HG02840 (cell line): Measurements from ENCODE around the gene SIRT7.

Source experiments
- ATAC-seq: cut with Tn5 transposase; IDR thresholded peaks from one replicate; pipeline ENCODE4 v1.9.1; 2021; ENCODE audit warnings: mild to moderate bottlenecking, moderate library complexity, moderate number of reproducible peaks; ENCODE audit not compliant: unreplicated experiment, low FRiP score

SIRT7 gene

DNA sequence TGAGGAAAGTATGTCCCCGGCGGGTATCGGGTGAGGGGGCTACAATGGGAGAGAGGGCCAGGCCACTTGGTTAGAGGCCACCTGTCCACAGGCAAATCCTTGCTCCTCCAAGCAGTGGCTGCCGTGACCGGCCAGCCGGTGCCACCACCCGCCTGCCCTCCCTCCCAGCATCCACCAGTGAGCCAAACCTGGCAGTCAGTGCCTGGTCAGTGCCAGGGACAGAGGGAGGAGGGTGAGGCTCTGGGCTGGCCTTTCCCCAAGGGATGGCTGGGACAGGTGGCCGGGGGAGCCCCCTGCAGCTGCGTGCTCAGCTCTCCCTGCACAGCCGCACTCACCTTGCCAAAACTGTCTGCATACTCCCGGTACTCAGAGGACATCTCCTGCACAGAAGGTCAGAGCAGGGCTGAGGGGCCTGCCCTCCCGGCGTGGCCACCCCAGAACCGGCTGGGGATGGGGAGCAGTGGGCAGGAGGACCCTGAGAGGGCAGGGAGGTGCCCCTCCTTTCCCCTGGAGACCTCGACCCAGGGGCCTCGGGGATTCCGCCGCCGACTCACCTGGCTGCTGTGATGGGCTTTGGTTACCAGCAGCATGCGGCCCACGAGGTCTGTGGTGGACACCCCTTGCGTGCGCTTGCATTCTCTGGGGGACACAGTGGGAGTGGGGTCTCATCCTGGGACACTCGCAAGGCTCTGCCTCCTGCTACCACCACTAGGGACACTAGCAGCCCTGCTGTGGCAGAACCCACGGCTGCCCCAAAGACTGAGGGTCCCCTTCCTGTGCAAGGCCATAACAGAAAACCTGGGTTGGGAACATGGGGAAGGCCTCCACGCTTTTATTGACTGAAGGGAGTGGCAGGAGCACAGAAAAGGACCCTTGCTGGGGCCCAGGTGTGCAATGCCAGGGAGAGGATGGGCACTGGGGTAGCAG, 10.5 kb downstream of the SIRT7 start:
- ATAC-seq: no peak

DNA sequence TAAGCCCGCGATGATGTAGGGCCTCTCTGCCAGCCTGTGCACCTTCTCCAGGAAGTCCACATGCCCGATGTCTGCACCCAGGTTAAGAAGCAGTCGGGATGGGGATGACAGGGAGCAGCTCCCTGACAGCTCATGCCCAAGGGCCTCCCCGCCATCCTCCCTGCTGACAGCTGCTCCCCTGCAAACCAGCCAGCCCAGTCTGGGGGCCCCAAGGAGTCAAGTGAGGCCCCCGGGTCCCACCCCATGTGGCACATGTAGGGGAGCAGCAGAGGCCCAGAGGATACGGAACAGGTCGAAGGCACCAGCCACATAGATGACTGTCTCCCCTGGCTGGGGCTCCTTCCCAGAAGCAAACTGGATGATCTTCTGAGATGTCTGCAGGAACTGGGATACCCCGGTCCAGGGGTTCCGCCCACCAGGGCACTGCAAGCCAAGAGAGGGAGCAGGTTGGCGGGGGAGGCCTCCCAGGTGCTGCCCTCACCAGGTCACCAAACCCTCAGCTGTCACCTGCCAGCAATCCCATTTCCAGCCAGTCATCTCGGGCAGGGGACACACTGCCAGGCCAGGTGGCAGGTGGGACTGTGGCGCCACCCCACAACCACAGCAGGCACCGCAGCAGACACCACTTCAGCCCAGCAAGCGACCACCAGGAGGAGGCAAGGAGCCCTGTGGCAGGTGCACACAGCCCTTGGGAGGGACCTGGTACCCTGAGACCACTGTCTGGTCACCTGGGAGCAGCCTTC, 11.3 kb downstream of the SIRT7 start:
- no peak for ATAC-seq

DNA sequence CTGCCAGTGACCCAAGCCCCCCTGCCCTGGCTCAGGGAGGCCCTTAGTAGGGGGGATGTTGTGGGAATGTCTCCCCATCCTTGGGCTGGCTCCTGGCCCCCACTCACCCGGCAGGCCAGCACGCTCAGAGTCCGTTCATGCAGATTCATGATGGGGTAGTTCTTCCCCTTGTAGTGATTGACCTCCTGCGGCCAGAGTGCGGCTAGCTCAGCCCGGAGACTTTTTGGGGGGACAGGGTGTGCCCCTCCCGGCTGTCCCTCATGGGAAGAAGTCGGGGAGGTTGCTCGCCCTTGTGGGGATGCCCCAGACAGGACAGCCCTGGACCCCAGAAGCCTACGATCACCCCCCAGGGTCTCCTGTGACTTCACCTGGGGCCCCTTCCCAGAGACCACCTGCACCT, 12.0 kb downstream of the SIRT7 start:
- ATAC-seq: no peak

DNA sequence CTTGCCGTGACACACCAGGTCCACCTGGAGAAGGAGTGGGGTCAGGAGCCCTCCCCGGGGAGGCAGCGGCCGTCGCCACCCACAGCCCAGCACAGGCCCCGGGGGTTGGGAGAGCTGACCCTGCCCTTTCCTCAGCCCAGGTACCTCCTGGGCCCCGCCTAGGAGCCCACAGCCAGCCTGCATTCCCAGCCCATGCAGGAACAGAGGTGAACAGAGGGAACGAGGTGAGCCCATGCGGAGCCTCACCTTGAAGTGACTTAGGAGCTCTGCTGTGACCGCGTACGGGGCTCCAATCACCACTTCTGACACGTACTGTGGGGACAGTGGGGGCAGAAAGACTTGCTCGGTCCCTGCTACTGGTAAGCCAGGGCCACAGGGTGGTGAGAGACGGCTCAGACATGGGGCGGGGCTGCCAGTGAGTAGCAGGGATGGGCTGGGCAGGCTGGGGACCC, 12.5 kb downstream of the SIRT7 start:
- ATAC-seq: no peak

DNA sequence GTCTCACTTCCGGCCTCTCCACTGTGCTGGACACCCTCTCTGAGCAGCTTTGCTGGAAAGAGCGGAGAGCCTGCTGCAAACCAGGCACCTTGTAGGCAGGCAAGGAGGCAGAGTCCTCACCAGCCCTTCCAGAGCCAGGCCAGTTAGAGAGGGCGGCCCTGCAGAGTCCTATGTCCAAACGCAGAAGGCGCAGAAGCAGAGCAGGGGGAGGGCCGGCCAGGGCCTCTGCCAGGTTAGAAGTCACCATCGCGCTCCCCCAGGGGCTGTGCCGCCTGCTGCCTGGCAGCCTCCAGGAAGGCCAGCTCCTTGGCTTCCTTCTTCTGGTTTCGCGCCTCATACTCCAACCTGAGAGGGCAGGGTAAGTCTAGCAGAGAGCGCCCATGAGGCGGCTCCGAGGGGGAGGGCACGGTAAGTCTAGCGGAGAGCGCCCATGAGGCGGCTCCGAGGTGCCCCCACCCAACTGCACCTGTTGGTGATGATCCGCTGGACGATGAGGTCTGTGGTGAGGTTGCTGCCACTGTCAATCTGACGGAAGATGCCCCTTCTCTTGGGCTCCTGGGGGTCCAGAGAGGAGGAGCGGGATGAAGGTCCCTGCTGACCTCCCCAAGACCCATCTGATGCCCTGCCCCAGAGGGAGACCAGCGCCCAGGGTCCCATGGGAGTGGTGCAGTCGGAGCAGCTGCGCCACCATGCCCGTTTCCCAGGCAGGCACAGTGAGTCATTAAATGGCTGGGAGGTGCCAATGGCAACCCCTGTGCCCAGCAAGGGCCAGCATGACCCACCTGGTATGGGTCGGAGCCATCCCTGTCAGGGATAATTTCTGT, 13.2 kb downstream of the SIRT7 start:
- ATAC-seq: no peak

DNA sequence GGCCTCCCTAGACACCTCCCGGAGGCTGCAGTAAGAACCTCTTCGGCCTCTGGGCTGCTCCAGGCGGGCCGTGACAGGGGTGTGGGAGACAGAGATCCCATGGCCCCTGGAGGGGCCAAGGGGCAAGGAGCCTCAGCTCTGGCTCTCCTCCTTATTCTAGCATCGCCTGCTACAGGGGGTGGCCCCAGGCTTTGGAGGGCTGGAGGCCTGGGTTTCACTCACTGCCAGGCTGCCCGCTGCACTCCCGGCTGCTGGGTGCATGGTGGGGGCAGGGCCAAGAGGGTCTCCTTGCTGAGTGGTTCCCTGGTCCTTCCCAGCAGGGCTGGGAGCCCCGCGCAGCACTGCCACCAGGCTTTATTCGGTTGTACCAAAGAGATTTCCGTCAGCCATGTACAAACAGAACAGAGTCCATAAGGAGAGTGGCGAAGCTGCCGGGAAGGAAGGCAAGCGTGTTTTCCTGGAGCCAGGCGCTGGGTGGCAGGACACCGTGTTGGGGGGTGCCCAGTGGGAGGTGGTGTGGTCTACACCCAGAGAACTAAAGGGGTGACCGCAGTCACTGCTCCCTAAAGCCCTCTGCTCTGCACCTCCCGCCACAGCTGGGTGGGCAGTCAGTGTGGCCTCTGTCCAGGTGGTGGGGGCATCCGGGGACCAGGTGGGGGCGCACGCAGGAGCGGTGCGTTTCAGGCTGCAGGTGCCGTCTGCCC, 13.9 kb downstream of the SIRT7 start:
- no peak for ATAC-seq

DNA sequence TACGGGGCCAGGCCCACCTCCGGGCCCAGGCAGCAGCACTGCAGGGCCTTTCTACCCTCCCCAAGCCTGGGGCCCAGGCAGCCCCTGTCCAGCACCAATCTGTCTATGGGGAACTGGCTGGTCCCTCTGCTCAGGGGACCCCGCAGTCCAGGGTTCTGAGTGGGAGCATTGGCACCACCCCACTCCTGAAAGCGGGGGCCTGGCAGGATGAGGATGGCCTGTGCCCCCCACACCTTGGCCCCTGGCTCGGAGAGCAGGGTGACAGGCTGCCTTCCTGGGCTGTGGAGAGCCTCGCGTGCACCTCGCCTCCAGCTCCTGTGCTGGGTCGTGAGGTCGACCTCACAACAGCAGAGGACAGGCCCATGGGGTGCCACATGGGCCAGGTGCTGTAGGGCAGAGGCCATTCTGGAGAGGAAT, 14.6 kb downstream of the SIRT7 start:
- ATAC-seq: no peak

DNA sequence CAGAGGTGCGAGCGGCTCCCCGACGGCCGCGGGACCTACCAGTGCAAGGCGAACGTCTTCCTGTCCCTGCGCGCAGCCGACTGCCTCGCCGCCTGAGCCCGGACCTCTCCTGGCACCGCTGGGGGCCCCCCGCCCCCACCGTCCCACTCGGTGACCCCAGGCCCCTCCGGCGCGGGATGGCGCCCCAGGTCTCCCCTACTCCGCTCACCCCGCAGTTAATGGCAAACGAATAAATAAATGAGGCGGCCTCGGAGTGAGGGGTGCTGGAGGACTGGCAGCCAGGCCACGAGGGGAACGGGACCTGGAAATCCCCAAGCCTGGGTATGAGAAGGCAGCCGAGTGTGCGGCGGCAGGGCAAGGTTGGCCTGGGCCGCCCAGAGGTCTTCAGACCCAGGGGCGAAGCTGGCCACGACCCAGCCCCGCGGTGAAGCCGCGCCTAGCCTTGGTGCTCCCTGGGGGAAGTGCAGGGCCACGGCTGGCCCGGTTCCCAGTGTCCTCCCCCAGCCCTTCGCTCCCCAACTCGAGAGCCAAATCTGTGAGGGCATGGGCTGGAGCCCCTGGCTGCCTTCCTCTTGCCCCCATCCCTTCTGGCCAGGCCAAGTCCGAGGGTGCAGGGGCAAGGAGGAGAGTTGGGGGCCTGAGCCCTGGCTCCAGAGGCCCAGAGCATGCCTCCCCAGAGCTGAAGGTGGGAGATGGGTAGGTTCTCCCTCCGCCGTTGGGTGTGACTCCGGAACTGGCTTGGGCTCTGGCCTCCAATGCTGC, 15.1 kb downstream of the SIRT7 start:
- ATAC-seq: no peak

DNA sequence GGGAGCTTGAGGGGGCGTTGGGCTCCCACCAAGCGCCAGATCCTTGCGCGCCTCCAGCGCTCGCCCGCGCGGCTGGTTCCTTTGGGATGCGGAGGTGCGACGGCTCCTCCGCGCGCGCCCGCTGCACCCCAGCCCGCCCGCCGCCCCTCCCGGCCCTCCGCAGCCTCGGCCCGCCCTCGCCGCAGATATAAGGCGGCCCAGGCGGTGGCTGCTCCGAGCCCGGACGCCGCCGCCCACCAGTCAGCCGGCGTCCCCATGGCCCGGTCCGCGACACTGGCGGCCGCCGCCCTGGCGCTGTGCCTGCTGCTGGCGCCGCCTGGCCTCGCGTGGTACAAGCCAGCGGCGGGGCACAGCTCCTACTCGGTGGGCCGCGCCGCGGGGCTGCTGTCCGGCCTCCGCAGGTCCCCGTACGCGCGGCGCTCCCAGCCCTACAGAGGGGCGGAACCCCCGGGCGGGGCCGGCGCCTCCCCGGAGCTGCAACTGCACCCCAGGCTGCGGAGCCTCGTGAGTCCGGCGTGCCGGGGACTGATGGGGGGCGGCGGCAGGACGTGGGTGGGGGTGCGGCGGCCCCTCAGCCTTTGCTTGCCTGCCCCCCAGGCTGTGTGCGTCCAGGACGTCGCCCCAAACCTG, 15.8 kb downstream of the SIRT7 start, which contains the start of gene NPB:
Gene NPB (plus strand): TSS at position 216 of the 630 bp plus-strand sequence. CDS start 40 bp downstream, at position 256.
- ATAC-seq: no peak

DNA sequence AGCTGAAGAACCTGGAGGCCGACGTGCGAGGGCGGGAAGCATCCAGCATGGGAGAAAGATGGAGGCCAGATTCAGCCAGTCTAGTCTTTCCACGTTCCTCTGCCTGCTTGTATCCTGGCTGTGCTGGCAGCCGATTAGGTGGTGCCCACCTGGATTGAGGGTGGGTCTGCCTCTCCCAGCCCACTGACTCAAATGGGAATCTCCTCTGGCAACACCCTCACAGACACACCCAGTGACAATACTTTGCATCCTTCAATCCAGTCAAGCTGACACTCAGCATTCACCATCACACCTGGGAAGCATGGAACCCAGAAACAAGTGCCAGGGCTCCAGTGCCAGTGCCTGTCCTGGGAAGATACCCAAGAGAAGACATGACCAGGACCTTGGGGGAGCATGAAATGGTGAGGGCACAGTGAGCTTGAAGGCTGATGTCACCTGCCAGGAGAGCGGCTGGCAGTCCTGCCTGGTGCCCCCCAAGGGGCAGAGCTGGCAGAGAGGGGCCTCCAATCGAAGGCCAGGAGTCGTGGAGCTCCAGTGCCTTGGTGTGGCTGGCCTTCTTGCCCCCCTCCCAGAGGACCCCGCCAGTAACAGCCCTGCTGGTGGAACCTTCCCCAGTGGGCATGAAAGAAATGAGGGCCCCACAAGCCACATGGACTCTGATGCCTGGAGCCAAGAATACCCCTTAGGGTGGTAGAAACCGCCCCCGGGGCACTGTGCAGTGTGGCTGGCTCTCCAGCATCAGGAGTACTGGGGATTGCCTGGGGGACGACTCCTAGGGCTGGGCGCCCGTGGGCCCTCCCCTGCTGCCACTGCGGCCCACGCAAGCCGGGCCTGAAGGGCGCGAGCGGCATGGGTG, 16.6 kb downstream of the SIRT7 start:
- ATAC-seq: no peak

DNA sequence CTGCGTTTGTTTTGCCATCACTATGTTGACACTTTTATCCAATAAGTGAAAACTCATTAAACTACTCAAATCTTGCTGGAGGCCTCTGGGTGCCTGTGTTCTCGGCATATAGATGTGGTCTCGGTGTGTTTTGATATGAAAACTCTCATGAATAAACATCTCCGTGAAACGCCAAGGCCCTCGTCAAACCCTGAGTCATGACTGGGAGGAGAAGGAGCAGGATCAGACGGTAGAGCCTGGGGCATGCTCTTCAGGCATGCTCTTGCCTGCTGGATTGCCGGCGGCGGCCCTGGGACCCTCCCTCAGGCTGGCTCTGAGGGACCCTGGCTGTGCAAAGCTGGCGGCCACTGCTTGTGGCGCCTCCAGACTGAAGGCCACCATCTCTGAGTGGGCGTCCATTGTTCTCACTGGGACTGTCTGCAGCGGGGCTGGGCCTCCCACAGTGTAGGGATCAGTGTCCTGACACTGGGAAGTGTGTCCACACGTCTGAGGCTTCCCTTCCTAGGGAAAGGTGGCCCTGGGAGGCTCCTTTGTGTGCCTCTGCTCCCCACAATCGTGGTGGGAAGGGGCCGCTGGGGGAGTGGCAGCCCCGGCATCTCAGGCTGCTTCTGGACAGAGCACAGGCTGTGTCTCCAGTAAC, 17.7 kb downstream of the SIRT7 start:
- no peak for ATAC-seq

DNA sequence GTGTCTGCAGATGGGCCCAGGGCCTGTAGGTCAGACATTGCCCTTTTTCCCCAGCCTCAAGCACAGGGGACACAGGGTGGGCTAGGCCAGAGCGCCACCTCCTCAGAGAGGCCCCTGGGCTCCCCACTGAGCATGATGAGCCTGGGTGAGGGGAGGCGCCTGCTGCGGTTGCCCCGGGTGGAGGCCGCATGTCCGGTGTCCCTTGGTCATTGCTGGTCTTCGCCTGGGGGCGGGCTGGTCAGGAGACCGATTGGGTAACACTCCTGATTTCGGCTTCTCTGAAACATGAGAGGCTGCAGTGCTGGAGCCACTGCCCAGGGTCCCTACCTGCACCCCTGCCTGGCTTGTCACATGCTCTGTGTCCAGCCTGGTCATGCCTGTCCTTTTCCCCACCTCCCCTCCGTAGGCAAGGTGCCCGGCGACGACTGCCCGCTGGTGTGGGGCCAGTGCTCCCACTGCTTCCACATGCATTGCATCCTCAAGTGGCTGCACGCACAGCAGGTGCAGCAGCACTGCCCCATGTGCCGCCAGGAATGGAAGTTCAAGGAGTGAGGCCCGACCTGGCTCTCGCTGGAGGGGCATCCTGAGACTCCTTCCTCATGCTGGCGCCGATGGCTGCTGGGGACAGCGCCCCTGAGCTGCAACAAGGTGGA, 18.3 kb downstream of the SIRT7 start:
- ATAC-seq: no peak

DNA sequence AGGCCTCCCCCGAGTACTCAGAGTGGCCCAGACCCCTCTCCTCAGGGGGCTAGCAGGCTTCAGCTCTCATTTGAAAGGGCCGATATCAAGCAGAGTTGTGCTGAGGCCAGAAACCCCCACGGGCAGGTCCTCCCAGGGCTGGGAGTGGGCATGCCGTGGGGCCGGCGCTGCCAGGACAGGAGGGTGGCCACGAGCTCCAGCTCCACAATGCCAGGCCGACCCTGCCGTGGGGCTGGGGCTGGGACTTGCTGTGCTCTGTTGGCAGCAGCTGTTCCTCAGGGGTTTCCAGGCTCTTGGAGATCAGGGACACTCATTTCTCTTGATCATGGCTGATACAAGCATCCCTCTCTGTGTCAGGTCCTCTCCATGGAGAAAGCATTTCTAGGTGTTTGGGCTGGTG, 19.1 kb downstream of the SIRT7 start:
- ATAC-seq: no peak

DNA sequence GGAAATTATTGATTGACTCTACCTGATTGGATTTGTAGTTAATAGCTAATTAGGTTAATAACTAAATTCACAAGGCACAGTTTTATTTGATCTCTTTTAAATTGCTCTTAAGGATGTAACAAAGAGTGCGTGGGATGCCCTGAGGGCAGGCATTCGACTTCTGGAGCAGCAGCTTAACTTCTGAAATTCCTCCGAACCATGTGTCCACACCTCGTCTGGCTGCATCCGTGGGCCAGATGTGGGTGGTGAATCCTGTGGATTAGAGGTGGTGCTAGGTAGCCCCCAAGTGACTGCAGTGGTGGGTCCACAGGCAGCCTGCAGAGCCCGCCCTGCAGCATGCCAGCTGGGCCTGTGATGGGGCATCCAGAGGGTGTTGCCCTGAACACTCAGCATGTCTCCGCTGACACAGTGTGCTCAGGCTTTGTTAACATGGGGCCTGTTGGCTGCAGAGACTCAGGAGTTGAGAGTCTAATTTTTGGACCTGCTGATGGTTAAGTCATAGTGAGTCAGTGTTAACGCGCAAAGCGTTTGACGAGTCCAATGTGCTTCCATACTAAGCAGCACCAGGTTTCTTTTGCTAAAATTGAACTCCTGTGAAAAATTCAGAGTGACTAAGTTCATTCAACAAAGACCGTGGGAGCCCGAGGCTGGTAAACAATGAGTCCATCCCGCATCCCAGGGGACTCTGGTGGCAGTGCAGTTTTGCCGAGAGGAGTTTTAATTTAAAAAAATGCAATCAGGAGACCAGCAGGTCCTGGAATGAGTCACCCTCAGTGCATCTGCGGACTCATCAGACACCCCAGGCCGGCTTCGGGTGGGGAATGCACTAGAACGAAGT, 19.7 kb downstream of the SIRT7 start:
- no peak for ATAC-seq

DNA sequence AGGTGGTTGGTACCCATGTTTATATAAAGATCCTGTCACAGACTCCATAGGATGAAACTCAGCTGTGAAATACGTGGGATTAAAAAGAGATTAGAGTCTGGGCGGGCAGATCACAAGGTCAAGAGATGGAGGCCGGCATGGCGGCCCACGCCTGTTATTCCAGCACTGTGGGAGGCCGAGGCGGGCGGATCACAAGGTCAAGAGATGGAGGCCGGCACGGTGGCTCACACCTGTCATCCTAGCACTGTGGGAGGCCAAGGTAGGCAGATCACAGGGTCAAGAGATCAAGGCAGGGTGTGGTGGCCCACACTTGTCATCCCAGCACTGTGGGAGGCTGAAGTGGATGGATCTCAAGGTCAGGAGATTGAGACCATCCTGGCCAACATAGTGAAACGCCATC, 22.6 kb downstream of the SIRT7 start:
- ATAC-seq: no peak

DNA sequence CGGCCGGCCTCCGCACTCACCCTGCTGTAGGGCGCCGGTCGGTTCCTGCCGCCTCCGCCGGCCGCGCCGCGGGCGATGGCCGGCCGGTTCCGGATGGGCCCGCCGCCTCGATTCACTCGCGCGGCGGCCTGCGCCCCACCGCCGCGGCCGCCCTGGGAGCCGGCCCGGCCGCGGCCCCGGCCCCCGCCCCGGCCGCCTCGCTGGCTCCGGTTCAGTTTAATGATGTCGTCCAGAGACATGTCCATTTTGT, 26.7 kb downstream of the SIRT7 start:
- ATAC-seq: no peak
